ENCODE results near the gene BCL7B.

Gene BCL7B

DNA sequence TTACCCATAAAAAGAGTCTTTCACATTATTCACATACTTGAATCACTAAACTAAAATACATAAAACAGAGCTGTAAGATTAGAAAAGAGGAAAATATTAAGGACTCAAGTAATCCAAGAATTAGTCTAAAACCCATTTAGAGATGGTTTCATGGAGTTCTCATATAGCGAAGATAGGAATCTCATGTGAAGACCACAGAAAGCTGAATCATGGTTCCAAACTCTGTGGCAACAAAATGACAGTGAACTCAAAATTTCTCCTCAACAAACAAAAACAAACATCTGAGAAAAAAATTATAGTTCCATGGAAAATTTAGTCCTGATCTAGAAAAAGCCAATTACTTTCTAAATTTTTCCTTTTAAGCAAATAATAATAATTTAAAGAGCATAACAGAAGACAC is 70.0 kb downstream of the BCL7B start:
- TF ChIP-seq JUND (IDR thresholded peaks at IDR 0.05; ENCODE audit: low read depth) = no peak
- no peak for DNase-seq (ENCODE audit: low read depth in 1 of 2, low spot score in 1 of 2)
- in situ Hi-C loops (cut with HindIII; ENCODE audit: low pct_unique_long_range_greater_than_20kb, low sequenced_read_pairs) = no loop called here
